ENCODE measurements around the gene UTP25.
A peak's percentile ranks its signal among the peaks of the same experiment; 100 is the strongest.

Gene UTP25

GRCh38 chr1:209825591-209826434 lies 2.0 kb upstream of the UTP25 start:
- Histone ChIP-seq H3K4me3 (ENCODE audit: low read length) (no peak overlapping the region), H3K9ac (ENCODE audit: low read depth, low read length) (no peak overlapping the region), H3K9me3 (replicated peaks; ENCODE audit: low read length) (no peaks in the 10 kb centered on the region), H3K4me2 (ENCODE audit: low read length) (no peak overlapping the region), H3K4me1 (ENCODE audit: control insufficient read depth, insufficient read depth, low read length) (peaks cover 36% of the 10 kb centered on the region), H3K36me3 (ENCODE audit: insufficient read depth, low read length) (peaks cover 3% of the 10 kb centered on the region), H3K27me3 (ENCODE audit: control insufficient read depth, insufficient read depth, low read length) (no peaks in the 10 kb centered on the region)

GRCh38 chr1:209829716-209830115 lies 1.9 kb downstream of the UTP25 start:
- H3K9me3 ChIP-seq (replicated peaks; ENCODE audit: low read length) = no peaks in the 10 kb centered on the region
- H3K27me3 ChIP-seq (ENCODE audit: control insufficient read depth, insufficient read depth, low read length) = no peaks in the 10 kb centered on the region
- peak overlapping the region; percentile 52 for H3K9ac ChIP-seq (ENCODE audit: low read depth, low read length)
- H3K36me3 ChIP-seq (ENCODE audit: insufficient read depth, low read length) = peaks cover 35% of the 10 kb centered on the region
- peaks cover 37% of the 10 kb centered on the region for H3K4me1 ChIP-seq (ENCODE audit: control insufficient read depth, insufficient read depth, low read length)
- H3K4me2 ChIP-seq (ENCODE audit: low read length) = peak overlapping the region; percentile 63
- peak overlapping the region; percentile 43 for H3K4me3 ChIP-seq (ENCODE audit: low read length)

GRCh38 chr1:209830722-209831121 lies 3.0 kb downstream of the UTP25 start:
- H3K27me3 ChIP-seq (ENCODE audit: control insufficient read depth, insufficient read depth, low read length) = no peaks in the 10 kb centered on the region
- H3K9me3 ChIP-seq (replicated peaks; ENCODE audit: low read length) = no peaks in the 10 kb centered on the region
- H3K36me3 ChIP-seq (ENCODE audit: insufficient read depth, low read length) = peaks cover 45% of the 10 kb centered on the region
- peaks cover 47% of the 10 kb centered on the region for H3K4me1 ChIP-seq (ENCODE audit: control insufficient read depth, insufficient read depth, low read length)
- H3K9ac ChIP-seq (ENCODE audit: low read depth, low read length) = peak overlapping the region; percentile 52
- peak overlapping the region; percentile 14 for H3K4me3 ChIP-seq (ENCODE audit: low read length)
- peak overlapping the region; percentile 63 for H3K4me2 ChIP-seq (ENCODE audit: low read length)

- H3K9ac ChIP-seq (ENCODE audit: low read depth, low read length) = peak overlapping the region; percentile 52
- peaks cover 51% of the 10 kb centered on the region for H3K36me3 ChIP-seq (ENCODE audit: insufficient read depth, low read length)
Measured at GRCh38 chr1:209831615-209832014, 3.8 kb downstream of the UTP25 start.

GRCh38 chr1:209835782-209836298 lies 8.1 kb downstream of the UTP25 start:
- Histone ChIP-seq H3K4me3 (ENCODE audit: low read length) (no peak overlapping the region), H3K4me2 (ENCODE audit: low read length) (peak overlapping the region; percentile 52), H3K9me3 (replicated peaks; ENCODE audit: low read length) (no peaks in the 10 kb centered on the region), H3K4me1 (ENCODE audit: control insufficient read depth, insufficient read depth, low read length) (peaks cover 61% of the 10 kb centered on the region), H3K9ac (ENCODE audit: low read depth, low read length) (peak overlapping the region; percentile 38), H3K27me3 (ENCODE audit: control insufficient read depth, insufficient read depth, low read length) (no peaks in the 10 kb centered on the region), H3K36me3 (ENCODE audit: insufficient read depth, low read length) (peaks cover 80% of the 10 kb centered on the region)

More at GRCh38 chr1:209831615-209832014, 3.8 kb downstream of the UTP25 start:
- Histone ChIP-seq H3K4me3 (ENCODE audit: low read length) (no peak overlapping the region), H3K4me1 (ENCODE audit: control insufficient read depth, insufficient read depth, low read length) (peaks cover 56% of the 10 kb centered on the region), H3K27me3 (ENCODE audit: control insufficient read depth, insufficient read depth, low read length) (no peaks in the 10 kb centered on the region), H3K4me2 (ENCODE audit: low read length) (peak overlapping the region; percentile 63), H3K9me3 (replicated peaks; ENCODE audit: low read length) (no peaks in the 10 kb centered on the region)

- H3K4me2 ChIP-seq (ENCODE audit: low read length) = no peak overlapping the region
- H3K9ac ChIP-seq (ENCODE audit: low read depth, low read length) = no peak overlapping the region
- no peak overlapping the region for H3K4me3 ChIP-seq (ENCODE audit: low read length)
- H3K9me3 ChIP-seq (replicated peaks; ENCODE audit: low read length) = no peaks in the 10 kb centered on the region
- H3K4me1 ChIP-seq (ENCODE audit: control insufficient read depth, insufficient read depth, low read length) = peaks cover 51% of the 10 kb centered on the region
- peaks cover 87% of the 10 kb centered on the region for H3K36me3 ChIP-seq (ENCODE audit: insufficient read depth, low read length)
- no peaks in the 10 kb centered on the region for H3K27me3 ChIP-seq (ENCODE audit: control insufficient read depth, insufficient read depth, low read length)
Measured at GRCh38 chr1:209837671-209838070, 9.9 kb downstream of the UTP25 start.

GRCh38 chr1:209838537-209838936 lies 10.8 kb downstream of the UTP25 start:
- no peaks in the 10 kb centered on the region for H3K27me3 ChIP-seq (ENCODE audit: control insufficient read depth, insufficient read depth, low read length)
- H3K36me3 ChIP-seq (ENCODE audit: insufficient read depth, low read length) = peaks cover 87% of the 10 kb centered on the region
- no peak overlapping the region for H3K9ac ChIP-seq (ENCODE audit: low read depth, low read length)
- no peaks in the 10 kb centered on the region for H3K9me3 ChIP-seq (replicated peaks; ENCODE audit: low read length)
- no peak overlapping the region for H3K4me2 ChIP-seq (ENCODE audit: low read length)
- peaks cover 51% of the 10 kb centered on the region for H3K4me1 ChIP-seq (ENCODE audit: control insufficient read depth, insufficient read depth, low read length)
- no peak overlapping the region for H3K4me3 ChIP-seq (ENCODE audit: low read length)

- H3K27me3 ChIP-seq (ENCODE audit: control insufficient read depth, insufficient read depth, low read length) = no peaks in the 10 kb centered on the region
- peaks cover 86% of the 10 kb centered on the region for H3K36me3 ChIP-seq (ENCODE audit: insufficient read depth, low read length)
- no peaks in the 10 kb centered on the region for H3K9me3 ChIP-seq (replicated peaks; ENCODE audit: low read length)
- peak overlapping the region; percentile 62 for H3K4me2 ChIP-seq (ENCODE audit: low read length)
- H3K4me3 ChIP-seq (ENCODE audit: low read length) = peak overlapping the region; percentile 6
- H3K4me1 ChIP-seq (ENCODE audit: control insufficient read depth, insufficient read depth, low read length) = peaks cover 52% of the 10 kb centered on the region
- H3K9ac ChIP-seq (ENCODE audit: low read depth, low read length) = peak overlapping the region; percentile 61
Measured at GRCh38 chr1:209839875-209840546, 12.2 kb downstream of the UTP25 start.

- H3K36me3 ChIP-seq (ENCODE audit: insufficient read depth, low read length) = peaks cover 83% of the 10 kb centered on the region
- H3K27me3 ChIP-seq (ENCODE audit: control insufficient read depth, insufficient read depth, low read length) = no peaks in the 10 kb centered on the region
- peak overlapping the region; percentile 62 for H3K4me2 ChIP-seq (ENCODE audit: low read length)
- H3K4me1 ChIP-seq (ENCODE audit: control insufficient read depth, insufficient read depth, low read length) = peaks cover 52% of the 10 kb centered on the region
- H3K9ac ChIP-seq (ENCODE audit: low read depth, low read length) = peak overlapping the region; percentile 60
- no peaks in the 10 kb centered on the region for H3K9me3 ChIP-seq (replicated peaks; ENCODE audit: low read length)
- H3K4me3 ChIP-seq (ENCODE audit: low read length) = peak overlapping the region; percentile 6
Measured at GRCh38 chr1:209840611-209841010, 12.8 kb downstream of the UTP25 start.

- Histone ChIP-seq H3K4me1 (ENCODE audit: control insufficient read depth, insufficient read depth, low read length) (peaks cover 30% of the 10 kb centered on the region), H3K27me3 (ENCODE audit: control insufficient read depth, insufficient read depth, low read length) (no peaks in the 10 kb centered on the region), H3K4me2 (ENCODE audit: low read length) (no peak overlapping the region), H3K4me3 (ENCODE audit: low read length) (no peak overlapping the region), H3K9me3 (replicated peaks; ENCODE audit: low read length) (no peaks in the 10 kb centered on the region), H3K9ac (ENCODE audit: low read depth, low read length) (no peak overlapping the region), H3K36me3 (ENCODE audit: insufficient read depth, low read length) (peaks cover 79% of the 10 kb centered on the region)
Measured at GRCh38 chr1:209844695-209845407, 17.1 kb downstream of the UTP25 start.

- H3K4me3 ChIP-seq (ENCODE audit: low read length) = no peak overlapping the region
- H3K36me3 ChIP-seq (ENCODE audit: insufficient read depth, low read length) = peaks cover 79% of the 10 kb centered on the region
- no peak overlapping the region for H3K9ac ChIP-seq (ENCODE audit: low read depth, low read length)
Measured at GRCh38 chr1:209845408-209845725, 17.6 kb downstream of the UTP25 start.

More at GRCh38 chr1:209845408-209845725, 17.6 kb downstream of the UTP25 start:
- Histone ChIP-seq H3K4me2 (ENCODE audit: low read length) (no peak overlapping the region), H3K27me3 (ENCODE audit: control insufficient read depth, insufficient read depth, low read length) (no peaks in the 10 kb centered on the region), H3K9me3 (replicated peaks; ENCODE audit: low read length) (no peaks in the 10 kb centered on the region), H3K4me1 (ENCODE audit: control insufficient read depth, insufficient read depth, low read length) (peaks cover 25% of the 10 kb centered on the region)
